ENCODE results near the gene SPOCD1.

GRCh38 chr1:31745096-31745945 is 70.5 kb downstream of the SPOCD1 start:
- TF ChIP-seq CTCF (IDR thresholded peaks at IDR 0.05): peak in 5 of 6 experiments; percentile 39 to 75 (median 70)
- no peak for TF ChIP-seq POLR2A (IDR thresholded peaks at IDR 0.05)
